NCI-H1105 (cell line): ENCODE measurements around the gene GAREM2.

ENCODE experiments used
- DNase-seq: peaks from one replicate; lab custom pipeline; 2025; lab: John Stamatoyannopoulos, UW

The GAREM2 gene

DNA sequence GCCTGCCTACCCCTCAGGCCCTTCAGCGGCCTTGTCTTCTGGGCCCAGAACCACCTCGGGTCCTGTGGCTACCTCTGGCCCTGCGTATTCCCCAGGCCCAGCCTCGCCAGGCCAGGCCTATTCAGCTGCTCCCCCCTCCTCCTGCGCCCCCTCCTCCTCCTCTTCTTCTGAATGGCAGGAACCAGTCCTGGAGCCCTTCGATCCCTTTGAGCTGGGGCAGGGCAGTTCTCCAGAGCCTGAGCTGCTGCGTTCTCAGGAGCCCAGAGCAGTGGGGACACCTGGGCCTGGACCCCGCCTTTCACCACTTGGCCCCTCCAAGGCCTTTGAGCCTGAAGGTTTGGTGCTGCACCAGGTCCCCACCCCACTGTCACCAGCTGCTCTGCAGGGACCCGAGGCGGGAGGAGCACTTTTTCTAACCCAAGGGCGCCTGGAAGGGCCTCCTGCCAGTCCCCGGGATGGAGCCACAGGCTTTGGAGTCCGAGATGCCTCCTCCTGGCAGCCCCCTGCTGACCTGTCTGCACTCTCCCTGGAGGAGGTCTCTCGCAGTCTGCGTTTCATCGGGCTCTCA, 14.7 kb downstream of the GAREM2 start:
- no peak for DNase-seq

DNA sequence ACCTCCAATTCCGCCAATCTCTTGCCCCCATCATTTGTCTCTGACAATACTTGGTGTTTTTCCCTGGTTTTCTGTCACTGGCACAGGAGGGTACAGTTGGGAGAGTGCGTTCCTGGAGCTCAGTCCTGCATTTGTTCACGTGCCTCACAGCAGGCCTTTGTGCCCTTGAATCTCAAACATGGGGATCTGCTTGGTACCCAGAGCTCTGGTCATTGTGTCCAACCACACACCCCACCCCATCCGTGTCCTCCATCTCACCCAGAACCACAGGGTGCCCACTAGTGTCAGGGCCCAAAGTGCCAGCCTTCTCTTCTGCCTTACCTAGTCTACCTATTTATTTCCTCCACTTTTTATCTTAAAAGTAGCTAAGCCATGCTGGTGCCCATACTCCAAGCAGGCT, 16.2 kb downstream of the GAREM2 start:
- no peak for DNase-seq

DNA sequence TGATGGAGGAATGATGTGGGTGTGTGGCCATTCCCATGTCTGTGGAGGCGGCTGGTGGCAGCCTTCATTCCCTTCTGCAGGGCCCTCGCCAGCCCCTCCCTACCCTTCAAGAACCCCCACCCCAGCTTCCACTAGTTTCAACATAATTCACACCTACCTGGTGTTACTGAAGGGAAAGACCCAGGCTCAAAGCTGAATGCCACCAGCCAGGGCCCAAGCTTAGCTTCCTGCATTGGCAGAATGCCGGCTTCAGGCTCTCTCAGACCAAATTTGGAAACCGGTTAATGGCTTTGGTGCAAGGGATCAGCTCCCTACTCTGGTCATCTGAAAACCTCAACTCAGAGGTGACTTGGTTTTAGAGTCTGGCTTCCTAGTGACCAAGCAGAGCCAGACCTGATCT, 16.9 kb downstream of the GAREM2 start:
- no peak for DNase-seq

DNA sequence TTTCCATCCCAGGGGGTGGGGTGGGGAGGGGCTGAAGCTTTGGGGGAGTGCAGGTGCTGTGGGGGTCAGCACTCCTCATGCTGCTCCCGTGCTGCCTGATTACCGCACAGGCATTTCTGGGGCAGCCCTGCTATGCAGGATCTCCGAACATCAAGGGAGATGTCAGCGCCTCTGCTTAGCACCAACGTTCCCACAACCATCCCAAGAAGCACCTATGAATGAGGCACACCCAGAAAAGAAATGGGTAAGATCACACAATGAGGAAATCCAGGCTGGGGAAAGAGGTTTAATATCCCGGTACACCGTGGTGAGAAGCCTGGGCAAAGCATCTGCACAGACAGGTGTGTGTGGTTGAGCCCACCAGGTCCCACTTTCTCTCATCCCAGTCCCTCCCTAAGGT, 17.5 kb downstream of the GAREM2 start:
- DNase-seq = no peak

DNA sequence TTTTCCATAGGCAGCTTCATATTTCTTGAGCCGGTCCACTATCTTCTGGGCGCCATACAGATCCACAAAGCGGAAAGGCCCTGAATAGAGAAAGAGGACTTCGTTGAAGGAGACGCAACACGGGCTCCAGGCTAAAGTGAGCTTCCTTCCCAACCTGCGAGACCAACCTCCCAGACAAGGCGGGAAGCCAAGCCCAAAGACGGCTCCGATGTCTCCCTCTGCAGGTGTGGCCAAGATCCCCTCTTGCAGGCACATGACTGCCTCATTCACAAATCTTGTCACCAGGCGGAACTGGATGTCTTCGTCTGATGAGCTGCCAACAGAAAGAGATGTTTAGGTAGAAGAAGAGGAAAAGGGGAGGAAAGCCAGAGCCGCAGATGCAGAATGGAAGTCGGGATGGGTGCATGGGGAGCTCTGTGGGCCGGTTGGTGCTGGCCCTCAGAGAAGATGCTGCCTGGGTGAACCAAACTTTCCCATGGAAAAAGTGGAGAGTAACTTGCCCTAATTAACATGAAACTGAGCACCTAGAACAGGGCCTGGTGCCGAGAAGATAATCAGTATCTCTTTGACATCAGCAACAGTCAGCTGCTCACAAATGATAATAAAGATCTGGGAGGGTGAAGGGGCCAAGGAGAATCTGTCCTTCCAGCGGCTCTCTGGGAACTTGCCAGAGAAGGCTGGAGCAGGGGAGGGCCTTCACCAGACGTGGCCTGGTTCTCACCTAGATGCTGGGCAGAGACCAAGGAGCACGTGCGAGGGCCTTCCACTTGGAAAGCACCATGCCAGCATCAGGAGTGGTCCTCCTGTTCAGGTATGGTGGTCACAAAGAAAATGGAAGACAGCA, 18.6 kb downstream of the GAREM2 start:
- DNase-seq = no peak

DNA sequence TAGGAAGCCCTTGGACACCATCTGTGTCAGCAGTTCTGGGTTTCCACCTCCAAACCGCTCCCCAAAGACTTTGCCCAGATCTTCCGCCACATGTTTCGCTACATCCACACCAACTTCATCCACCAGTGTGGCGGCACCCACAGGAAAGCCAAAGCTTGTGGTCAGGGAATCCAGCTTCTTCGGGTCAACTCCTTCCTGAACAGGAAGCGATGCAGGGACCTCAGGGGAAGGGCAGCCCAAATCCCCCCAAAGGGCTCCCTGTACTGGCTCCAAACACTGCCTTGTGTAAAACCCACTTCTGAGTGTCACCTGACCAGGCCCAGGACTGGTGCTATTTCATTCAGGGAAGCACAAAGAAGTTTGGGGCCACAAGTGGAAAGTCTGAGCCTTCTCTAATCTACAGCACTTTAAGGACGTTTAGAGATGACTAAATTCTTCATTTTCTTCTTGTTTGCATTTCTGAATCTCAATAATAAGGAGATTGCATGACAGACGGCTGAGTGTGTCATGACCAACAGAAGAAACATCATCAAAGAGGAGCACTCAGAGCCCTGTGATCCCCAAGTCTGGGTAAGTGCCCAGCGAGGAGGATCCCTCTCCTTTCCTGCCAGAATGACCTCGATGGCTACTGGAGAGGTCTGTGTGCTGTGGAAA, 20.8 kb downstream of the GAREM2 start:
- no peak for DNase-seq

DNA sequence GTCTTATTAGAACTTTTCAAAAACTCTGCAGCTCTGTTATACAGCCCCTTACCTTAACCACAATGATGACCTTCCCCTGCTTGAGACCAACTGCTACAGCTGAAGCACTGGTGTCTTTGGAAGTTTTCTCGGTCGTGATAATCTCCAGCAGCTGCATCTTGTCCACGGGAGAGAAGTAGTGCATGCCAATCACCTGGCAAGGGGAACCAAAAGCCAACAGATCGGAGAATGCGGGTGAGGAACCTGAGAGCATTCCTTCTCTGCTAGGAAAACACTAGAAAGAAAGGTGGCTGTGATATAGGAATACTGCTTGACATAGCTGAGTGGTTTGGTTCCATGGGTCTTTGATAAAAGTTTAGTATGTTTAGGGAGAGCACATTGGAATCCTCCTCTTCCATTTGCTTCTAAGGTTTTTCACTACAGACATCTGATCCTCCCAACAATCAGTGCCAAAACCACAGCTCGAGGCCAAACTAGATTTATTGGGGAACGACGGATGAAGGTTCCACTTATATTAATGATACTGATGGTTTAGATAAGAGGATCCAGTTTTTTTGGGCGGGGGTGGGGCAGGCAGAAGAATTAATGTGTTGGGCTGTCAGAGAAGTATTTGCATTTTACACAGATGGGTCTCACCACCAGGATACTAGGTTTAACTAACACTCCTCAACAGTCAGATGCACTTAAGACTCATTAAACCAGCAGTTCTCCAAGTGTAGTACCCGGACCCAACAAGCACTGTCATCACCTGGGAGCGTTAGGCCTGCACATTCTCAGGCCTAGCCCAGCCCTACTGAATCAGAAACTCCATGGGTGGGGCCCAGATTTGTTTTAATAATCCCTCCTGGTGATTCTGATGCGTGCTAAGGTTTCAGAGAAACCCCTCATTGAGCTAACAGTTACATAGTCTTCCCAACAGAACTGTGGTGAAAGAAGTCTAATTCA, 22.4 kb downstream of the GAREM2 start:
- DNase-seq = no peak

DNA sequence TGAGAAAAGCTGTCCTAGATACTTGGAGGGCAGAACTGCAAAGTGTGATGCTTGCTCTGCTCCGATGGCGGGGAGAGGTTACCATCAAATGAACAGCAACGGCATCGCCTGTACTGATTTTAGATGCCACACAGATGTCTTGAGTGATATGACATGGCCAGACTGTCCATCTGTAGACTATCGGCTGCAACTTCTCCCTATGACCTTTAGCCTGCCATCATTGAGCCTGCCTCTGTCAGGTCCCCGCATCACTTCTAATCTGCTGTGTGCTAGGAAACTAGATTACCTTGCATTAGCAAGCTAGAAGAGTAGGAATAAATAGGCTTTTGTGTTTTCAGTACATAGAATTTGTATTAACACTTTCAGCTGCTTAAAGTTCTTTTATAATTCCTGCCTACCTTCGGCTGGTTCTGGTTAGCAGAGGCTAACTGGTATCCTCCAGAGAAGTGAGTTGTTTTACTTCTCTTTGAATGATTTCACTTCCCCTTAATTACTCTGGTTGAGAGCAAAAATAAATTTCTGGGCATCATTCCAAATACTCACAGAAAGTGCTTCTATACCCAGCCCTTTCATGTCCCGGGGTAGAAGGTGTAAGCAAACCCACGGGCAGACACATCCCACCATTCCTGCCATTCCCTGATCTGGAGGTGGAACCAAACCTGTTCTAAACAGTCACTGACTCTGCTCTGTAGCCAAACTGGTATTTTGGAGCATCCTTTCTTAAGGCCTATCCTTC, 24.0 kb downstream of the GAREM2 start:
- peak; percentile 35 for DNase-seq

DNA sequence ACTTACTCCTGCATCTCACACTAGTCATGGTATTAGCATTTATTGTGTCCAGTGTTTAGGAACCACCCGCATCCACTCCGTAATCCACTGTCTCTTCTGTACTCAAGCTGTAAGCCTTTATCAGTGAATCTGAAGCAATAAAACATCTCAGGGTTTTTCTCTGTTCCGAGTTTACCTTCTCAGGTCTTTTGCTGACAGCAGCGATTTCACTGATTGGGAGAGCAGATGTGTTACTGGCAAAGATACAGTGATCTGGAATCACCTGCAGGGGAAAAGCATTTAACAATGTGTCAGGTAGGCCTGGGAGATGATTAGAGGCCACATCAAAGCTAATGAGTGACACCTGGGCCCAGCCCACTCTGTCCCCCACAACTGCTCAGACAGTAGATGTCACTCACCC, 24.6 kb downstream of the GAREM2 start:
- DNase-seq = no peak

DNA sequence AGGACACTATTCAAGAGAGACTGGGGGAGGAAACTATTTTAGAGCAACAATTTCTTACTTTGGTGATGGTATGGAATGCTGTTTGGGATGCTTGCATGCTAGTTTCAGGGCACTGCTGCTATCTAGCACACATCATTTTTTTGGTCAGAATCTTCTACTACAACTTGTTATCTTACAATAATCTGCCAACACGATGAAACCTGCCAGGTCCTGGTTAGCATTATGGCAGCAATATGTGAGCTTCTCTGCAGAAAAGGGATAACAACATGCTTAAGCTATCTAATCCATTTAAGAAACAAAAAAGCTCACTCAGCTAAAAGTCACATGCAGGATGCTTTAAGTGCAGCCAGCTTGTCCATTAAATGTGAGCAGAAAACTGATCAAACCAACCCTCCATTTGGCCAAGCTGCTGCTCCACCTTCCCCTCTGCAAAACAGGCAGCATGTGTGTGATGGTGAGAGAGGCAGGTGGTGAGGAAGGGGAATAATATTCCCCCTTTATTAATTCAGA, 30.1 kb downstream of the GAREM2 start:
- DNase-seq = no peak

DNA sequence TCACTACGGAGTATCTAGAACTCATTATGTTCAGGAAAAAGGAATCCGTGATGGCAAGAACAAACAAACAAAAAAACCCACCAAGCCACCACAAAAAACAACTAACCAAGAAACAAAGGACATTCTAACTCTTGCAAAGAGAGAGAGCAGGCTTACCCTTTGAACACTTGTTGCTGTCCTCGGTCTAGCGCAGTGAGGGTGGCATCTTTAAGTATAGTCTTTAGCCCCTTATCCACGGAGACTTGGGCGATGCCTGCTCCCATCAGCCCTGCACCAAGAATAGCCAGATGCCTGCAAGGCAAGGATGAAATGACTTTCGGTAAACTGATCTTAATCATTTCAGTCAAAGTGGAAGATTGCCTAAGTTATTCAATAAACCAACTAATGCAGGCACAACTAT, 31.0 kb downstream of the GAREM2 start:
- DNase-seq = no peak

DNA sequence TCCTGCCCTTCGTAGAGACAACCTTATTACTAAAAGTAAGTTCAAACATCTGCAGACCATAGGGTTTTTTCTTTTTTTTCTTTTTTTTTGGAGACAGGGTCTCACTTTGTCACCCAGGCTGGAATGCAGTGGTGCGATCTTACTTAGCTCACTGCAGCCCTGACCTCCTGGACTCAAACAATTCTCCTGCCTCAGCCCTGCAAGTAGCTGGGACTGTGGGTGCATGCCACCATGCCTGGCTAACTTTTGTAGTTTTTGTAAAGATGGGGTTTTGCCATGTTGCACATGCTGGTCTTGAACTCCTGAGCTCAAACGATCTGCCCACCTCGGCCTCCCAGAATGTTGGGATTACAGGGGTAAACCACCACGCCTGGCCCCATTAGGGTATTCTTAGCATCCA, 39.1 kb downstream of the GAREM2 start:
- DNase-seq = no peak

DNA sequence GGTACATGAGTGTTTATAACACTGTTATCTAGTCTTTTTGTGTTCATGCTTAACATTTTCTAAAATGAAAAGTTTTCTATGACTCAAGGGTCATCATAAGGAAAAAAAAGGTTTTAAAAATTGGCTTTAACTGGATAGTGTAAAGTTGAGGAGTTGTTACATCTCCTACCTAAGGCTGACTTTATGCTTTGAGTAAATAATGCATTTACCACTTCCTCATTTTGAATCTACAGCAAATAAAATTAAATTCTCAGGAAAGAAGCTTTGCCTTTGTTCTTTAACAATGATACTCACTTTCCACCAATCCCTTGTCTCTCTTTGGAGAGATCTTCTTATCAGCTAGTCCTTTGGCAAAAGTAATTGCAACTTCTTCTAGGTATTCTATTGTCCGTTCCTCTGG, 41.9 kb downstream of the GAREM2 start:
- DNase-seq = no peak

DNA sequence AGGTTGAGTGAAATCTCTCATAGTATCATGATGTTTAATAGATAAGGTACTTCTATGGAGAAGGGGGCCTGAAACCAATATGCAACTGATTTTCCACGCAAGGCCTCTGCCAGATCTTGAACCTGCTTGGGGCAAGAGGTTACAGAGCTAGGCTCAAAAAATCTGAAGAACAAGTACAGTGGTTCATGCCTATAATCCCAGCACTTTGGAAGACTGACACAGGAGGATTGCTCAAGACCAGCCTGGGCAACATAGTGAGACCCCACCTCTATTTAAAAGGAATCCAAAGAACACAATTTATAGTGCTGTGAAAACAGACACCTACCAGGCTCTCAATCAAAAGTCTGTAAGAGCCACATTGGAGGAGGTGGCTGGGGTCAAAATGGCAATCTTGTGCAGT, 42.9 kb downstream of the GAREM2 start:
- no peak for DNase-seq

DNA sequence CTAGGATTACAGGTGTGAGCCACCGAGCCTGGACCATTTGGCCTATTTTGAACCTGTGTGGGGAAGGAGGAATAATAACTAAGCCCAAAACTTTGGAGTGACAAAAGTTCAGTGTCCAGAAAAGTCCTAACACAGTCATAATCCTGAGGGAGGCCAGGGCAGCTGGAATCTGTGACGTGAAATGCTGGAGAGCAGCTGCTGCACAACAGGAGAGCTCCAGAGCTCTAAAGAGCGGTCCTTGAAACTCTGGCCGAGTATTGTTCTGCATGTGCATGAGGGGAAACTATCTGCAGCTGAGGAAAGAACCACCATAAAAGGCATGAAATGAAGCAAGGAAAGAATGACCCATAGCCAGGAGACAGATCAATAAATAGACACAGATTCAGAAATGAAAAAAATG, 43.7 kb downstream of the GAREM2 start:
- DNase-seq = no peak

DNA sequence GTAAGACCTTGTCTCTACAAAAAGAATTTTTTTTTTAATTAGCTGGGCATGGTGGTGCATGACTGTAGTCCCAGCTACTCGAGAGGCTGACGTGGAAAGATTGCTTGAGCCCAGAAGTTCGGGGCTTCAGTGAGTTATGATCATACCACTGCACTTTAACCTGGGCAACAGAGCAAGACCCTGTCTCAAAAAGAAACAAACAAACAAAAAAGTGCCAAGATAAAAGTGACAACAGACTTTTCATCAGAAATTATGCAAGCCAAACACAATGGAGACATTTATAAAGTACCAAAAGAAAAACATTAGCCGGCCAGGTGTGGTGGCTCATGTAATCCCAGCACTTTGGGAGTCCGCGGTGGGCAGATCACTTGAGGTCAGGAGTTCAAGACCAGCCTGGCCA, 44.8 kb downstream of the GAREM2 start:
- no peak for DNase-seq

DNA sequence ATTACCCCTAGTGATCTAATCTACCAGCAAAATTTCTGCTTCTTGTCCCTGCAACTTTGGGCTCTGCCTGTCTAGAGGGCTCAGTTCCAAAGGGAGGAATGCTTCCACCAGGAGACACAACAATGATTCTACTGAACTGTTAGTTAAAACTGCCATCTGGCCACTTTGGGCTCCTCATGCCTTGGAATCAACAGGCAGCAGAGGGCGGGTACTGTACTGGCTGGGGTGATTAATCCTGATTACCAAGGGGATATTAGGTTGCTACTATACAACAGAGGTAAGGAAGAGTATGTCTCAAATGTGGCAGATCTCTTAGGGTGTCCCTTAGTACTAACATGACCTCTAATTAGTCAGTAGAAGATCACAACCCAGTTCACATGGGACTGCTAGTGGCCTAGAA, 50.1 kb downstream of the GAREM2 start:
- DNase-seq = no peak

DNA sequence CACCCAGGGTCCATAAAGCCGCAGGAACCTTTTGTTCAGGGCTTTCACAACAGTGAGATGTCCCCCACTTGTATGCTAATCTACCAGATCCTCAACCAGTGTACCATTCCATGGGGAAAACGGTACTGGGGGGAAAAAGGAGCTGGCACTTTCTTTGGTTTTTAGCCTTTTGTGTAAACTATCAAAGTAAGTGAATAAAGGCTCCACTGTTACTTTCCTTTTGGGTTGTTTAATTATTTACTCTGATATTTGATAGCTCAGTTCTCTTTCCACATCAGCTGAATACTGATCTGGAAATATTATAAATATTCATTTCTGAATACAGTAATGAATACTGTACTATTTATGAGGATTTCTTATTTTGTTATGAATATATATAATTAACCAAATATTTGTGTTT, 51.2 kb downstream of the GAREM2 start:
- no peak for DNase-seq

DNA sequence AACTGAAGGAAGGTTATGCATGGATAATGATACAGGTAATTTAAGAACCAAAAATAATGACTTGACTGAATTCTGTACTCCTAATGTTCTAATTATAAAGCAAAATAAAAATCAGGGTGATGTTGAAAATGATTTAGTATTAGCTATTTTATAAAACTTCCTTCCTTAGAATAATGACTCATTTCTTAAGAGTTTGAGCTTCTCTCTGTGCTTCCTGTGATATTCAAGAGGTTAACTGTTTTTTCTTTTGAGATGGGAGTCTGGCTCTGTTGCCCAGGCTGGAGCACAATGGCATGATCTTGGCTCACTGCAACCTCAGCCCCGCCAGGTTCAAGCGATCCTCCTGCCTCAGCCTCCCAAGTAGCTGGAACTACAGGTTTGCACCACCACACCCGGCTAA, 56.7 kb downstream of the GAREM2 start:
- no peak for DNase-seq

DNA sequence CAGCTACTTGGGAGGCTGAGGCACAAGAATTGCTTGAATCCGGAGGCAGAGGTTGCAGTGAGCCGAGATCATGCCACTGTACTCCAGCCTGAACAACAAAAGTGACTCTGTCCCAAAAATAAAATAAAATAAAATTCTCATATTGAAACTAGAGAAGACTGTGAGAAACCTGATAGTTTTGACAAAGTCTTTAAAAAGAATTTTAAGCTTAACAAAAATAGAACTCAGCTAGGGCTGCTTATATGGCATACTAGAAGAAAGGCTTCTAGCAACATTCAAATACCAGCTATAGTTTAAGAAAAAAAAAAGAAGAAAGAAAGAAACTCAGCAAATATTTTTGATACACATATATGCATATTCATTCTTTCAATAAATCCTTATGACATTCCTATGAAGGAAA, 57.9 kb downstream of the GAREM2 start:
- DNase-seq = no peak

DNA sequence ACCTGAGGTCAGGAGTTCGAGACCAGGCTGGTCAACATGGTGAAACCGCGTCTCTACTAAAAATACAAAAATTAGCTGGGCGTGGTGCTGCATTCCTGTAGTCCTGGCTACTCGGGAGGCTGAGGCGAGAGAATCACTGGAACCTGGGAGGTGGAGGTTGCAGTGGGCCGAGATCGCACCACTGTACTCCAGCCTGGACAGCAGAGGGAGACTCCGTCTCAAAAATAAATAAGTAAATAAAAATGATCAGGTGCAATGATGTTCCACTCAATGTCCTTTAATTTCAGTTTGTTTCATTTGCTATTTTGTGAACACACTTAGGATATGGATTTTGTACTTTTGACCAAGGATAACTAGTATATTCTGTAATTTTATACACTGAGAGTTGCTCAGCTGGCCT, 62.2 kb downstream of the GAREM2 start:
- no peak for DNase-seq
